GM18519 (cell line): ENCODE measurements around the gene NTRK2.

ENCODE experiments used
- ATAC-seq: cut with Tn5 transposase; IDR thresholded peaks from one replicate; pipeline ENCODE4 v1.9.1; 2021; ENCODE audit warnings: mild to moderate bottlenecking, moderate library complexity; ENCODE audit not compliant: unreplicated experiment, low FRiP score

Gene NTRK2

DNA sequence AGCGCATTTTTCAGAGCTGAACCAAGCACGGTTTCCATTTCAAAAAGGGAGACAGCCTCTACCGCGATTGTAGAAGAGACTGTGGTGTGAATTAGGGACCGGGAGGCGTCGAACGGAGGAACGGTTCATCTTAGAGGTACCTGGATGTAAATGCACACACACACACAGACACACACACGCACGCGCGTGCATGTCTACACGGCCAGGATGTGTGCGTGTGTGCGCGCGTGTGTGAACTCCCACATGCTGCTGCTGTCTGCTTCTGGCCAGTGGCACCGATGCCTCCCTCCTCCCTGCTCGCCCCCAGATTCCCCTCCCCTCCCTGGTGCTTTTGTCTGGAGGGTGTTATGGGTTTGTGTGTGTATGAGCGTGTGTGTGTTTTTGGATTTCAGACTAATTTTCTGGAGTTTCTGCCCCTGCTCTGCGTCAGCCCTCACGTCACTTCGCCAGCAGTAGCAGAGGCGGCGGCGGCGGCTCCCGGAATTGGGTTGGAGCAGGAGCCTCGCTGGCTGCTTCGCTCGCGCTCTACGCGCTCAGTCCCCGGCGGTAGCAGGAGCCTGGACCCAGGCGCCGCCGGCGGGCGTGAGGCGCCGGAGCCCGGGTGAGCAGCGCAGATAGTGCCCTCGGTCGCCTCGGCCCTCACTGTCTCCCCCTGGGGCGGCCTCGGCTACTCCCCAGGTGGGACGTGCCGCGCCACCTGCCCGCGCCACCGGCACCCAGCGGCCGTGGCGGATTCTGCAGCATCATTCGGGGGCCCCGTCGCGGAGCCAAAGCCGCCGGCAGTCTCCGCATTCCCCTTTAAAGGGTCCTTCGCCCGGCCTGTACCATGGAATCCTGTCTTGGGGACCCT is at the start of gene NTRK2:
NTRK2 (plus strand) TSS at position 442 of the 850 bp plus-strand sequence. CDS start 1,020 bp downstream, outside the sequence.
- no peak for ATAC-seq

DNA sequence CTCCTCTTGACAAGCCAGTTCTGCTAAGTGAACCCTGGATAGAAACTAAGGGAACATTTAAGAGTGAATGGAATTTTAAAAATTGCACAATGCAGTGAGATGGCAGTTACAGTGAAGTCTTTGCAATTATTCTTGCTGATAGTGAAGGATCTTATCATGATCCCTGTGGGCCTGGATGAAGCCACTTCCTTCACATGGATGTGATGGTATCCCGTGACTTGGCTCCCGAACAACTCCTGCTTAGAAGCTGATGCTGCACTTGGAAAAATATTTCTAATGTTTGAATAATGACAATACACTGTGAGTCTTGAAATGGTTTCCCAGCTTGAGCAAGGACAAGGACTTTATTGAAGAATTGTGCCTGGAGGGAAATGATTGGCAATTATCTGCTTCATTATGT is 49.2 kb upstream of the NTRK2 start:
- no peak for ATAC-seq

DNA sequence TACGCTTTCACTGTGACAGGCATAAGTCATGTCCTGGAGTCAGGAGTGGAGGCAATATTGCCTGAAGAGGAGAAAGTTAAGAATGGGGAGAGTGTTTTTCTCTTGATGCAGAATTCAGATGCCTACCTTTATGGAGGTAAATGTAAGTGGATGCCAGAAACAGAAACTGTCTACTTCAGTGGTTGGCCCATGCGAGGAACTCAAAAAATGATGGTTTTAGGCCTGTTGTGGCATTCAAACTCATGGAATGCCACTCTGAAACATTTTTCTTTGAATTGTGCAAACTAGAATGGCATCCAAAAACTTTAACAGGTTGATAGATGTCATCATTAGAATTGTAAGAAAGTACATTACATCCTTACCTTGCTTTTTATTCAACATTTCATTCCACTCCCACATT is 47.7 kb upstream of the NTRK2 start:
- no peak for ATAC-seq

DNA sequence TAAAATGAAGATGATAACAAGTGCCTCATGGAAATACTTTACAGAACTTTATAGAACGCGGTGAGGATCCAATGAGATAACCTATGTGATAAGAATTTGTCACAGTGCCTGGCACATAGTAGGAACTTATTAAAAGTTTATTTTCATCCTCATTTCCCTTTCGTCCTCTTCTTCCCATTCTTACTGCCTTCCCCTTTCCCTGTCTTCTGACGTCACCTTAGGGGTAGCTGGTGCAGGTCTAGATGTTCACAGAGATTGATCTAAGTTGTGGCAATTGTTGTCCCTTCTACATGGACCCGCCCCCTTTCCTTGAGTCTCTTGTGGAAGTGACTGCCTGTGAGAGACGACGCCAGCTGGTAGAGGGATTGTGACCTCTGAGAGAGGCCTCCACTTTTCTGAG is 46.5 kb upstream of the NTRK2 start:
- no peak for ATAC-seq

DNA sequence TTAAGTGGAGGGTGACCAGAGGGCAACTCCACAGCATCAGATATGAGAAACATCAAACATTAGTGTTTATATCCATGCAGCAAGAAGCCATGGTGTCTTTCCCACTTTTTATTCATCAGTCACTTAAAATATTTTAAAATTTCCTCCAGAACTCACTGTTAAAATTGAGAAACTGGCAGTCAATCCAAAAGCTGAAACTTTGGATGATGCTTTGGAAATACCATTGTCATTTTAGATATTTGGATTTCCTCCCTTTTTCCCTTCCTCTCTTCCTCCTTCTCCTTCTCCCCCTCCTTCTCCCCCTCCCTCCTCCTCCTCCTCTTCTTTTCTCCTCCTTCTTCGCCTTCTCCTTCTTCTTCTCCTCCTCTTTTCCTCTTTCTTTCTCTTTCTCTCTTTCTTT is 33.1 kb upstream of the NTRK2 start:
- no peak for ATAC-seq

DNA sequence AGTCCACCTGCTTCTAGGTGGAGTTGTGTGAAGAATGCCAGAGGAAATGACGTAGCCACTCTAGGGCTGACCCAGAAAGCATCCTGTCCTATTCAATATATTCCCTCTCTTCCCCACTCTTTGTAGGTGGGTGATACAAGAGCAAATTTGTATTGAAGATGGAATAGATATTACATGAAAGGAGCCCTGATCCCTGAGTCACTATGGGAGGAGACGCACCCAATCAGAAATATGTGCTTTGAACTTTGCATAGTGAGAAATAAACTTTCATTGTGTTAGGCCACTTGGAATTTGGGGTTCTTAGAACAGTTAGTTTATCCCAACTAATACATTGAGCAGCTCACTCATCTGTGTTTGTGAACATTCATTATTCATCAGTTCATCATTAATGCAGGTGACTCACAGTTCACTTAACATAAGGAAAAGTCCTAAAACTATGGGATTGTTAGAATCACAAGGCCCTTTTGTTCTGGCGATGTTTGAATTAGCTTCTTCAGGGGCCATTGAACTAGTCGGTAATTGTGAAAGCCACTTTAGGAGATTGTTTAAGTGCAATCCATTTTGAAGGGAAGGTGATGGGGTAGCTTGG is 26.9 kb upstream of the NTRK2 start:
- ATAC-seq = no peak

DNA sequence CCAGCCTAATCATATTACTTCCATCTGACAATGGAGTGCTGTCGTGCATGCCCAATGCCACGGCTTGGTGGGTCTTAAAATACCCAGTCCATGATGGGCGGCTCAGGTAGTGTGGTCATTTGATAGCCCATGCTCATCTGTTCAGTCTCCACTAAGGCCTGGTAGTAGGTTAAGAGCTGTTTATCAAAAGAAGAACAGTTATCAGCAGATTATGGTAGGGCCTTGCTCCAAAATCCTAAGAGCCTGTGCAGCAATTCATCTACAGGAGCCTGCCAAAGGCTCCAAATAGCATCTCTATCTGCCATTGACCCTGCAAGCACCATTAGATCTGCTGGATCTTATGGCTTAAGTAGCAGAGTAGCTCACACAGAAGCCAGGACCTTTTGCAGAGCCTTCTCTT is 21.8 kb upstream of the NTRK2 start:
- ATAC-seq = no peak

DNA sequence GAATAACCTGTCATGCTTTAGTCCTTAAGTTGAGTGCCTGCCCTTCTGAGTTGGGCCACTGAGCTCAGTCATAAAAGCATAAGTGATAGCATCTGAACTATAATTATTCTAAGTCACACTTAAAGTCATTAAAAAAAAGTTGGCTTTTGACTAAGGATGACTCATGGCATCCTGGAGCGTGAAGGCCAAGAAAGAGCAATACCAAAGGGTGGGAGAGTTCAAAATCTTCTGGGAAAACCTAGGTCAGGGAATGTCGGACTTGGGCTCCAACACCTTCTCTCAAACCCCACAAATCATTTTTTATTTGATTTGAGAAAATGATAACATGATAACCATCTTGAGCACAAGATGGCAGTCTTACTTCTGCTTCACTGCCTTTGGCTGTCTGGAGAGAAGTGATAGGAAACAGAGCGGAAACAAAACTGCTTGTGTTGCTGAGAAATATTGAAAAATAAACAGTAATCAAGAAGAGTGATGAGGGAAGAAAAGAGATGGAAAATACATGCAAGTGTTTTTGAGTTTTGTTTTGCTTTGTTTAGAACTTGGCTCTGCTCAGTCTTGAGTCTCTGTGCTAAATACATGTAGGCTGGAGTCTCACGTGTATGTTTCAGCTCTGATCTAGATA is 16.9 kb upstream of the NTRK2 start:
- ATAC-seq = no peak

DNA sequence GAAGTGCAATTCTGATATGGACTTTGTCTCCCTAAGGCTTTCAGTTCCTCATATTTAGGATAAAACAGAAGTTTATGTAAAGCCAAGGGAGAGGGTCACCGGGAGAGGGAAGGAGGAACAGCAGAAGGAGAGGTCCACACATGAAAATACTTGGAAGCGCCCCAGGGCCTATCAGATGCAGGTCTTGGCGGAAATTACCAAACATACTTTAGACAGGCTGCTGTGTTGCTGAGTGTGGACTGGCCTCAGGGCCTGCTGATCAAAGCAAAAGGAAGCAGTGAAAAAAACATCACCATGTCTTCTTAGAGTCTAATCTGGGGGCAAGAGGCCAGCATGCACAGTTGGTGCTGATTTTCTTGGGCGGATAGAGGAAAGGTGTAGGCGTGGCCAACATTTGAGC is 14.1 kb upstream of the NTRK2 start:
- no peak for ATAC-seq

DNA sequence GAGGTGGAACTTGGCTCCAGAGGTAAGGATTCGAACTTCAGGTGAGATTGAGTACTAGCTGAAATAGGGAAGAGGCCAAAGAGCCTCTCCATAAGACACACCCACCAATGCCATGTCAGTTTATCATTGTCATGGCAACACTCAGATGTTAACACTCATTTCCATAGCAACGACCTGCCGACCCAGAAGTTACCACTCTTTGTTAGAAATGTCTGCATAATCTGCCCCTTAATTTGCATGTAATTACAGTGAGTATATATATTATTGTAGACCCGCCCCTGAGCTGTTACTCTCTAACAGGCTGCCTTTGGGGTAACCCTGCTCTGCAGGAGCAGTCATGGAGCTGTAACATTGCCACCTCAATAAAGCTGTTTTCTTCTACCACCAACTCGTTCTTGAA is 10.2 kb upstream of the NTRK2 start:
- ATAC-seq = no peak

DNA sequence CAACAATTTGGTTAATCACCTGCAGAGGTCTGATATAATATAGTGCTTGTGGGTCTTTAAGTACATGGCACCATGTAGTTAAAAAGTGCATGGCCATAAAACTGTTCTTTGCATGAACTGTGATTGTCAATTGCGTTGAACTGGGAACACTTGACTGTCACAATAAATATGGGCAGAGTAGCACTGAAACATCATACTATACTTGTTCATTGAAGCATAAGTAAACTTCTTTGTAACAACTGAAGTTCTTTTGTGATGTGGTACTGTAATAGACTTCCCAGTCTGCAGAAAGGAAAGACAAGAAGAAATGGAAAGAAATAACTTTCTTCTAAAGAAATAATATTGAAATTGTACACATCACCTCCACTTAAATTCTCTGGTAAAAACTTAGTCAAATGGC is 9.8 kb upstream of the NTRK2 start:
- no peak for ATAC-seq

DNA sequence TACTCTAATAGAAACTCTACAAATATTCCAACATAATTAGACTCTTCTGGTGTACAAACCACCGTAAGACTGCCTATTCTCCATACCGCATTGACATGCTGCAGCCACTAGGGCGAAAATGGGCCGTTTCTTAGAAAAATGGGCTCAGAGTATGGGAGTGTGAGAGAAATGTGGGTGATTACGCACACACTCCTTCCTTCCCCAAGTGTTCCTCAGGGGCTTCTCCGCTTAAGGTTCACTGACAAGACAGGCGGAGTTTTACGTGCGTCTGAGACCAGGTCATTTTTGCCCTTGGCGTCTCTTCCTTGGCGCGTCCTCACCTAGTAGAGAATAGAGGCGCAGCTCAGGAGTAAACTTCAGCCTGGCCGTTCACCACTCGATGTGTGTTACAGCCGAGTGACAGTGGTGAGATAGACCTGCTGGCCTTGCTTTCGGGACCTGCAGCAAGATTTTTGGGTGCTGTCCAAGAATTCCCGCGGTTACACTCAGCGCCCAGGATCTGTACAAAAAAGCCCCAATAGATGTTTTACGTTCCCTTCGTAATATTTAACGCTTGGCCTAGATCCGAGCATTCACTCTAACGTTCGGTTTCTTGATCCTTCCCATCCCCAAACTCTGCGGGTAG is 1.8 kb upstream of the NTRK2 start:
- ATAC-seq = no peak

DNA sequence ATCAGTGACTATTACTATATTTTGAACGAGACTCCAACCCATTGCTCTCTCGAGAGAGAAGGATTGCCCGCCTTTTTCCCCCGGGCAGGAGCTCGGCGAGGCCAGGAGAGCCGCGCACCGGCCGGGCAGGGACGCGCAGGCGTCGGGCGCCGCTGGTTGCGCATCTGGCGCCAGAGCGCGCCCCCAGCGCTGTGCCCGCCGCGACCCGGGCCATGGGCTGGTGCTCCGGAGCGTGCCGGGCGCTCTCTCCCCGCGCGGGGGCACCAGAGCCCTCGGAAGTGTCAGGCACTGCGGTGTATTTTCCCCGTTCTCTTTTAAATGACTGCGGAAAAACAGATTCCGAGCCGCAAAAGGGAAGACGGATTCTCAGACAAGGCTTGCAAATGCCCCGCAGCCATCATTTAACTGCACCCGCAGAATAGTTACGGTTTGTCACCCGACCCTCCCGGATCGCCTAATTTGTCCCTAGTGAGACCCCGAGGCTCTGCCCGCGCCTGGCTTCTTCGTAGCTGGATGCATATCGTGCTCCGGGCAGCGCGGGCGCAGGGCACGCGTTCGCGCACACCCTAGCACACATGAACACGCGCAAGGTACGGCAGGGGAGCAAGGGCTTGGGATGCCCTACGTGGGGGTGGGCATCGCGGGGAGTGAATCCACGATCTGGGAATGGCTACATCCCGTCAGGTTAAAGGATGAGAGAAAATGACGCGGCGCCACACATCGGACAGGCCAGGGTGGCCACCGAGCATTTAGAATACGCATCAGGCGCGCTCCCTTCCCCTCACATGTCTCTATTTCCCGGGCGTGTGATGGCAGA is 1.1 kb upstream of the NTRK2 start:
- ATAC-seq = no peak

DNA sequence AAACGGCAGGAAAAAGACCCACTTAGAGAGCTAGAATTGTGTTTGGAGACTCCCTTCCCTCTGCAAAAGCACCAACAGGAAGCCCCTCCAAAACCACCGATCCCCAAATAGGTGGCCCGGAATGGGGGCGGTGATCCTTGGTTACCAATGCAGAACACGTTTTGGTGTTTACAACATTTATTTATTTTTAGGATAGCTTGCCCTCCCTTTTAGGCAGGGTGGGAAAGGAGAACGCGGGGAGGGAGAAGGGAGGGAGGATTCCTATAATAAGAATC is 579 bp upstream of the NTRK2 start:
- no peak for ATAC-seq

DNA sequence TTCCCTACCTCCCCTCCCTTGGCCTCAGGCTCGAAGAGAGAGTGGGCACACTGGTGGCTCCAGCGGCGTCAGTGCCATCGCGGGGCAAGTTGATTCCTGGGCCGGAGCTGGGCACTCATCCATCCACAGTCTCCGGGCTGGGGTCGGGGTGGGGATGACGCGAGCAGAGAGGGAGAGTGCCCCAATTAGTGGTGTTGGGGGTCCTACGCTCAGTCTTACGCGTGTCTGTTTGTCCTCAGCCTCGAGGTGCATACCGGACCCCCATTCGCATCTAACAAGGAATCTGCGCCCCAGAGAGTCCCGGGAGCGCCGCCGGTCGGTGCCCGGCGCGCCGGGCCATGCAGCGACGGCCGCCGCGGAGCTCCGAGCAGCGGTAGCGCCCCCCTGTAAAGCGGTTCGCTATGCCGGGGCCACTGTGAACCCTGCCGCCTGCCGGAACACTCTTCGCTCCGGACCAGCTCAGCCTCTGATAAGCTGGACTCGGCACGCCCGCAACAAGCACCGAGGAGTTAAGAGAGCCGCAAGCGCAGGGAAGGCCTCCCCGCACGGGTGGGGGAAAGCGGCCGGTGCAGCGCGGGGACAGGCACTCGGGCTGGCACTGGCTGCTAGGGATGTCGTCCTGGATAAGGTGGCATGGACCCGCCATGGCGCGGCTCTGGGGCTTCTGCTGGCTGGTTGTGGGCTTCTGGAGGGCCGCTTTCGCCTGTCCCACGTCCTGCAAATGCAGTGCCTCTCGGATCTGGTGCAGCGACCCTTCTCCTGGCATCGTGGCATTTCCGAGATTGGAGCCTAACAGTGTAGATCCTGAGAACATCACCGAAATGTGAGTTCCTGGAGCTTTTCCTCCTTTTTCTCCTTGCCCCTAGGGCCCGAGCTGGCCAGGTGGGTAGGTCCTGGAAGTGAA is 861 bp downstream of the NTRK2 start:
- no peak for ATAC-seq

DNA sequence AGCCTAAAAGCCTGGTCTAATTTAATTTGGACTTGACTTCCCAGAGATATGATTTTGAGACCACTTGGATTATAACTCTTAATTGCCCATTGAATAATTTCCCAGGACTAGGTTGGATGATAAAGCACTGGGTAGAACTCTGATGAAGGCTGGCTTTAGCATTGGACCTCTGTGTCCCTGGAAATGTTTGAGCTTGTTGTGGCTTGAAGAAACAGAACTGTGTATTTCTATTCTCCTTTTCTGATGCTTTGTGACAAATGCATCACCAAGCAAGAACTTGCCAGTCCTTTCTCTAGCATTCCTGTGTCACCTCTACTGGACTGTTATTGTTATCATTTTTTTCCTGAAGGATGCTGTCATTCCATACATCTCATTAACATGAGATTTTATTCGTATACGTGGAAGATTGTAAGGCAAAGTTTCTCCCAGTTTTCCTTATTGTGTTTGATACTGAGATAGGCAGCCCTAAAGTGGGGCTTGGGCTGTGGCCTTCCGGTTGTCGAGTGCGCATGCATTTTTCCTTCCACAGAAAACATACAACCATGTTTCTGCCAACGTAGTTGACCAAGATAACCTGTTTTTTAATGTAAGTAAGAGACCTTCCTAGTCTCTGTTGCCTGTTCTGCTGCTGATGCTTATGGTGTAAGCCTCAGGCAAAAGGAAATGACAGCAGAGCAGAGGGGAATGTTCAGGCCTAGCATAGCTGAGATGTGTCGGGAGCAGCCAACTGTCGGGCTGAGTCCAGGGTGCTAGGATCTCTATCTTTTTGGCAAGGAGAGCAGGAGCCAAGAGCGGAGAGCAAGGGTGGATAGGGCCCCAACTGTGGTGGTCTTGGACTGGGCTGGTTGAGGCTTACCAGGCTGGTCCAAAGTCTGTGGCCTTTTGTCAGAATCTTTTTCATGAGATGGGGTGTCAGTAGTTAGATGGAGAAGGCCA is 2.3 kb downstream of the NTRK2 start:
- ATAC-seq = no peak

DNA sequence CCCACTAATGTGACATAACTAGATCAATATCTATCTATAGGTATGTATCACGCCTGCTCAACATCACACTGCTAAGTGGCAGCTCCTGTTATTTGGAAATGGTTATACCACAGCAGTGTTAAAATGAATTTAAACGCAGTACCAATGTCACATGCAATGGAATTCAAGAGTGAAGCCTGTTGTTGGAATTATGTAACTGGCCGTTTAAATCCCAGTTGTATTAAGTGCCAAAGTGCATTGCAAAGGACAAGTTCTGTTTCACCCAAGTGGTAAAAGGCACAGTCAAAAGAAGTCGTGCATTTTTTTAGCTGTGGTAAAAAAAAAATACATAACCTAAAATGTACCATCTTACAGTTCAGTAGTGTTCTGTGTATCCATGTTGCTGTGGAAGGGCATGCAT is 4.3 kb downstream of the NTRK2 start:
- no peak for ATAC-seq

DNA sequence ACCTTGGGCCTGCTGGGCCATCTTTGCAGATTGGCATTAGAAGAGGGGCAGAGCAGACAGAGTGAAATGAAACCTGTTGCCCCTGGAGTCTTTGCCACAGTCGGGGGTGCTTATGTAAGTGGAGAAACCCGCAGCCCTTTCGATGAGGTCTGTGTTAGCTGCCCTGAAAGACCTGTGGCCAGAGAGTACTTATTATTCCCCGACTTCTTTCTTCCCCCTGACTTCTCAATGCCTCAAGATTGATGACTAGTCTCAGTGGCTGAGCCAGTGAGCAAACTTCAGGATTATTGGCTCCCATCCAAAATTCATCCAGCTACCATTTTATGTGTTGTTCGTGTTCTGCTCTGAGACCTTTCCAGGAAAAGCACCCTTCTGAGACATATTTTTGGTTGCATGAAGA is 7.6 kb downstream of the NTRK2 start:
- no peak for ATAC-seq

DNA sequence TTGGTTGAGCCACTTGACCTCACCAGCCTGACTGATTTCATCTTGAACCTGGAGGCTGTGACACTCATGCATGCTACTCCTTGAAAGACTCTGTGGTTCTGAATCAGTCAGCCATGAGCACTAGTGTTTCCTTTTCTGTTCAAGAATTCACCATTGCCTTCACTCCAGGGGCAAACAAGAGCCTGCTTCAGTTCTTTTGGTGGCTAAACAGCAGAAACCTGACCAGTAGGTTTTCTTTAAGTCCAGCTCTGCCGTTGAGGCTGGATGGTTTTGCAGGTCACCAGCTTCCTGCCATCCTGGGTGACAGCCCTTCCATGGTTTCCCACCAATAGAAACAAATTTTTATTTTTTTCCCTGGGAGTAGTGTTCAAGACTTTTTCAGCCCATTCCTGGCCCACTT is 10.0 kb downstream of the NTRK2 start:
- no peak for ATAC-seq
